HepG2 (cell line): ENCODE results near the gene APOC1. TPM values are rescaled to one million over a fixed set of nuclear protein-coding genes. Genes with fewer than 3 reads are reported as not detected.
A peak's percentile ranks its signal among the peaks of the same experiment; 100 is the strongest.

Experiments
- ATF2 ChIP-seq: sonication (generic); formaldehyde crosslinking; IDR thresholded peaks from 2 replicates; pipeline ENCODE4 v1.4.0; 2020; ENCODE audit warnings: missing genetic modification reagents
- JUND ChIP-seq: sonication (generic); formaldehyde crosslinking; IDR thresholded peaks from 2 replicates; pipeline ENCODE4 v1.8.0; 2022; ENCODE audit warnings: mild to moderate bottlenecking, missing genetic modification reagents
- MTF2 ChIP-seq: sonication (generic); formaldehyde crosslinking; IDR thresholded peaks from 2 replicates; pipeline ENCODE4 v1.5.0; 2020; ENCODE audit warnings: missing genetic modification reagents, borderline replicate concordance
- SNAPC4 ChIP-seq: sonication (generic); formaldehyde crosslinking; IDR thresholded peaks from 2 replicates; pipeline ENCODE4 v1.4.0; 2020; ENCODE audit warnings: mild to moderate bottlenecking, missing genetic modification reagents
- TBX3 ChIP-seq: fragments of 450-650 bp; IDR thresholded peaks from 2 replicates; pipeline ENCODE4 v1.6.1; 2017; ENCODE audit warnings: antibody characterized with exemption, mild to moderate bottlenecking, inconsistent platforms, borderline replicate concordance
- ZNF205 ChIP-seq: IDR thresholded peaks from 2 replicates; pipeline ENCODE4 v1.6.1; 2018; ENCODE audit warnings: missing biosample characterization, missing genetic modification reagents
- ZNF331 ChIP-seq: sonication (generic); formaldehyde crosslinking; IDR thresholded peaks from 2 replicates; pipeline ENCODE4 v1.4.0; 2020; ENCODE audit warnings: missing genetic modification reagents
- ZNF709 ChIP-seq: sonication (generic); formaldehyde crosslinking; IDR thresholded peaks from 2 replicates; pipeline ENCODE4 v1.5.0; 2020; ENCODE audit warnings: mild to moderate bottlenecking, missing genetic modification reagents
- ZNF772 ChIP-seq: sonication (generic); formaldehyde crosslinking; IDR thresholded peaks from 2 replicates; pipeline ENCODE4 v1.5.0; 2020; ENCODE audit warnings: mild to moderate bottlenecking, missing genetic modification reagents
- polyA plus RNA-seq, 8 experiments: library from polyadenylated mRNA; depleted of rRNA in 3 of 8; stranded (reverse) in 7 of 8; unstranded in 1 of 8; fragments of >200 nt; fragmentation: Illumina TruSeq in 4 of 8; extraction: Trizol in 4 of 8; gene quantifications; 2 replicates each; pipeline versions ENCODE4 v1.2.1 to v1.2.3, GENCODE V29; 2011 to 2016; ENCODE audit warnings: low read depth in 4 of 8, missing spikeins in 1 of 8, mixed read lengths in 1 of 8; ENCODE audit not compliant: insufficient read depth in 1 of 8
- total RNA-seq, 5 experiments: library from RNA; depleted of rRNA; stranded (reverse); fragments of >200 nt; fragmentation: Illumina TruSeq; extraction: Trizol; gene quantifications; 2 replicates each; pipeline ENCODE4 v1.2.3, GENCODE V29; 2016; ENCODE audit warnings: low read depth in 1 of 5
- TF ChIP-seq, protein P1 (sequence below): sonication (generic); formaldehyde crosslinking; IDR thresholded peaks from 2 replicates; pipeline ENCODE4 v1.4.0; 2020; ENCODE audit warnings: missing genetic modification reagents, mild to moderate bottlenecking, borderline replicate concordance
- TF ChIP-seq, protein P2 (sequence below), 2 experiments: sonication (generic) in 1 of 2; formaldehyde crosslinking in 1 of 2; IDR thresholded peaks; 2 replicates each; pipeline versions ENCODE4 v1.4.0 to v1.6.1; 2016 to 2020; ENCODE audit warnings: borderline replicate concordance in 1 of 2, low read depth in 1 of 2, mild to moderate bottlenecking in 1 of 2, missing genetic modification reagents in 1 of 2

APOC1 gene
- total and polyA plus RNA-seq, 2 of the 13 experiments (the other 11 are each of a cell fraction or from before 2014, with no cell fraction given) = 600 to 1,235 TPM

GRCh38 chr19:44889830-44890365 is 24.5 kb upstream of the APOC1 start (continued):
- no peak for TF ChIP-seq SNAPC4
- TF ChIP-seq ZNF709 (CRISPR knock-in tag) = peak; percentile 72; the same call in 1 of the 2 replicates
- TF ChIP-seq JUND = 0 out of 2 replicates have a peak, but pooled peaks have one; percentile 11
- TF ChIP-seq, protein P1, sequence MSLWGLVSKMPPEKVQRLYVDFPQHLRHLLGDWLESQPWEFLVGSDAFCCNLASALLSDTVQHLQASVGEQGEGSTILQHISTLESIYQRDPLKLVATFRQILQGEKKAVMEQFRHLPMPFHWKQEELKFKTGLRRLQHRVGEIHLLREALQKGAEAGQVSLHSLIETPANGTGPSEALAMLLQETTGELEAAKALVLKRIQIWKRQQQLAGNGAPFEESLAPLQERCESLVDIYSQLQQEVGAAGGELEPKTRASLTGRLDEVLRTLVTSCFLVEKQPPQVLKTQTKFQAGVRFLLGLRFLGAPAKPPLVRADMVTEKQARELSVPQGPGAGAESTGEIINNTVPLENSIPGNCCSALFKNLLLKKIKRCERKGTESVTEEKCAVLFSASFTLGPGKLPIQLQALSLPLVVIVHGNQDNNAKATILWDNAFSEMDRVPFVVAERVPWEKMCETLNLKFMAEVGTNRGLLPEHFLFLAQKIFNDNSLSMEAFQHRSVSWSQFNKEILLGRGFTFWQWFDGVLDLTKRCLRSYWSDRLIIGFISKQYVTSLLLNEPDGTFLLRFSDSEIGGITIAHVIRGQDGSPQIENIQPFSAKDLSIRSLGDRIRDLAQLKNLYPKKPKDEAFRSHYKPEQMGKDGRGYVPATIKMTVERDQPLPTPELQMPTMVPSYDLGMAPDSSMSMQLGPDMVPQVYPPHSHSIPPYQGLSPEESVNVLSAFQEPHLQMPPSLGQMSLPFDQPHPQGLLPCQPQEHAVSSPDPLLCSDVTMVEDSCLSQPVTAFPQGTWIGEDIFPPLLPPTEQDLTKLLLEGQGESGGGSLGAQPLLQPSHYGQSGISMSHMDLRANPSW (CRISPR knock-in tag) = 0 out of 2 replicates have a peak, but pooled peaks have one; percentile 10
- no peak for TF ChIP-seq ZNF331 (CRISPR knock-in tag)
- TF ChIP-seq ATF2 (CRISPR knock-in tag) = no peak
- TF ChIP-seq, protein P2, sequence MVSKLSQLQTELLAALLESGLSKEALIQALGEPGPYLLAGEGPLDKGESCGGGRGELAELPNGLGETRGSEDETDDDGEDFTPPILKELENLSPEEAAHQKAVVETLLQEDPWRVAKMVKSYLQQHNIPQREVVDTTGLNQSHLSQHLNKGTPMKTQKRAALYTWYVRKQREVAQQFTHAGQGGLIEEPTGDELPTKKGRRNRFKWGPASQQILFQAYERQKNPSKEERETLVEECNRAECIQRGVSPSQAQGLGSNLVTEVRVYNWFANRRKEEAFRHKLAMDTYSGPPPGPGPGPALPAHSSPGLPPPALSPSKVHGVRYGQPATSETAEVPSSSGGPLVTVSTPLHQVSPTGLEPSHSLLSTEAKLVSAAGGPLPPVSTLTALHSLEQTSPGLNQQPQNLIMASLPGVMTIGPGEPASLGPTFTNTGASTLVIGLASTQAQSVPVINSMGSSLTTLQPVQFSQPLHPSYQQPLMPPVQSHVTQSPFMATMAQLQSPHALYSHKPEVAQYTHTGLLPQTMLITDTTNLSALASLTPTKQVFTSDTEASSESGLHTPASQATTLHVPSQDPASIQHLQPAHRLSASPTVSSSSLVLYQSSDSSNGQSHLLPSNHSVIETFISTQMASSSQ (IDR thresholded peaks at IDR 0.05; ENCODE audit: low read depth) = 0 out of 2 replicates have a peak, but pooled peaks have one; percentile 21
- TF ChIP-seq, protein P2 (CRISPR knock-in tag; IDR thresholded peaks at IDR 0.05; ENCODE audit: borderline replicate concordance) = no peak
- TF ChIP-seq ZNF205 (CRISPR knock-in tag) = 0 out of 2 replicates have a peak, but pooled peaks have one; percentile 24
- no peak for TF ChIP-seq TBX3
- TF ChIP-seq MTF2 (CRISPR knock-in tag) = no peak
- no peak for TF ChIP-seq ZNF772 (CRISPR knock-in tag)
